Skeletal muscle cell (primary cell): ENCODE data around the gene CPAMD8.
A peak's percentile ranks its signal among the peaks of the same experiment; 100 is the strongest.

ENCODE experiments used
- DNase-seq: peaks from one replicate; pipeline ENCODE4 v3.0.0-alpha.2; 2010; ENCODE audit warnings: low read depth
- H3K4me3 ChIP-seq: 2 replicates; pipeline ENCODE4 v1.5.1; 2011; ENCODE audit warnings: low read depth, mild to moderate bottlenecking, control low read depth, low read length, moderate library complexity

Gene CPAMD8

GRCh38 chr19:16899566-16900075, 127.0 kb downstream of the CPAMD8 start:
- H3K4me3 ChIP-seq, result no peak overlapping the region
- no peak for DNase-seq

GRCh38 chr19:16898361-16899015, 128.1 kb downstream of the CPAMD8 start:
- no peak overlapping the region for H3K4me3 ChIP-seq
- no peak for DNase-seq

GRCh38 chr19:16897856-16898161, 128.8 kb downstream of the CPAMD8 start:
- peak overlapping the region; percentile 63 for H3K4me3 ChIP-seq
- no peak for DNase-seq

GRCh38 chr19:16897029-16897855, 129.4 kb downstream of the CPAMD8 start:
- DNase-seq, result peak; percentile 87
- H3K4me3 ChIP-seq, result peak overlapping the region; percentile 63

- DNase-seq, result no peak
- H3K4me3 ChIP-seq, result peak overlapping the region; percentile 52
Measured at GRCh38 chr19:16896146-16897028, 130.2 kb downstream of the CPAMD8 start.

- DNase-seq, result no peak
- H3K4me3 ChIP-seq, result peak overlapping the region; percentile 52
Measured at GRCh38 chr19:16895467-16896145, 131.0 kb downstream of the CPAMD8 start.

- DNase-seq, result no peak
- no peak overlapping the region for H3K4me3 ChIP-seq
Measured at GRCh38 chr19:16894080-16894479, 132.5 kb downstream of the CPAMD8 start.

- no peak overlapping the region for H3K4me3 ChIP-seq
- no peak for DNase-seq
Measured at GRCh38 chr19:16893686-16893989, 133.0 kb downstream of the CPAMD8 start.

GRCh38 chr19:16892868-16893685, 133.5 kb downstream of the CPAMD8 start:
- DNase-seq, result no peak
- no peak overlapping the region for H3K4me3 ChIP-seq

- DNase-seq, result no peak
- H3K4me3 ChIP-seq, result no peak overlapping the region
Measured at GRCh38 chr19:16892436-16892835, 134.2 kb downstream of the CPAMD8 start.

- DNase-seq, result no peak
- H3K4me3 ChIP-seq, result no peak overlapping the region
Measured at GRCh38 chr19:16891696-16892382, 134.8 kb downstream of the CPAMD8 start.

- H3K4me3 ChIP-seq, result no peak overlapping the region
- DNase-seq, result no peak
Measured at GRCh38 chr19:16890461-16891184, 136.0 kb downstream of the CPAMD8 start.

GRCh38 chr19:16889883-16890460, 136.6 kb downstream of the CPAMD8 start:
- DNase-seq, result no peak
- H3K4me3 ChIP-seq, result no peak overlapping the region

GRCh38 chr19:16889366-16889882, 137.2 kb downstream of the CPAMD8 start:
- no peak for DNase-seq
- H3K4me3 ChIP-seq, result no peak overlapping the region

- no peak for DNase-seq
- no peak within 1 kb of the TSS for H3K4me3 ChIP-seq
Measured at GRCh38 chr19:16888629-16889365, 137.8 kb downstream of the CPAMD8 start, which contains the start of gene F2RL3. Gene F2RL3 (plus strand): TSS chr19:16888999. CDS start chr19:16889190, 191 bp downstream.
